Left ventricle myocardium inferior (tissue), 1 donor: ENCODE results near the gene SLC15A5. TPM values are rescaled to one million over a fixed set of nuclear protein-coding genes. Genes with fewer than 3 reads are reported as not detected.

Experiments used
- DNase-seq: peaks from one replicate; pipeline ENCODE4 v3.0.0-alpha.2; 2020
- H3K27ac ChIP-seq: fragments of 200-600 bp; replicated peaks from 2 replicates; pipeline ENCODE4 v1.8.0; 2021
- H3K27me3 ChIP-seq: fragments of 200-600 bp; 2 replicates; pipeline ENCODE4 v1.8.0; 2021; ENCODE audit warnings: low read depth
- H3K36me3 ChIP-seq: fragments of 200-600 bp; 2 replicates; pipeline ENCODE4 v1.8.0; 2021
- H3K4me1 ChIP-seq: fragments of 200-600 bp; 2 replicates; pipeline ENCODE4 v1.8.0; 2021
- H3K4me3 ChIP-seq: fragments of 200-600 bp; 2 replicates; pipeline ENCODE4 v1.8.0; 2021; ENCODE audit warnings: mild to moderate bottlenecking, moderate library complexity
- H3K9me3 ChIP-seq: fragments of 200-600 bp; replicated peaks from 2 replicates; pipeline ENCODE4 v1.8.0; 2021
- intact Hi-C: fragments of 100-400 bp; cut with micrococcal nuclease; formaldehyde crosslinking; loops from one replicate; pipeline ENCODE4 v1.11.0; 2022
- total RNA-seq: library from RNA; stranded (reverse); fragmentation: NEBNext Ultra II Directional; extraction: Animal tissue kit (Norgen Biotek cat#: 25700); gene quantifications from one replicate; pipeline ENCODE4 v1.2.1, GENCODE V29; 2021
- TF ChIP-seq, protein P1 (sequence below): fragments of 200-600 bp; IDR thresholded peaks from 2 replicates; pipeline ENCODE4 v1.8.0; 2021; ENCODE audit warnings: antibody characterized with exemption, mild to moderate bottlenecking, borderline replicate concordance
- donor health status: DM: no; HTN: yes; CAD: no; lungs with severe emphysema.

Gene SLC15A5
- total RNA-seq, 1 donor from 2014 or later, result not detected

GRCh38 chr12:16229676-16230075, 47.8 kb downstream of the SLC15A5 start:
- Histone ChIP-seq H3K4me1 (no peaks in the 10 kb centered on the region), H3K4me3 (no peak overlapping the region), H3K27me3 (no peaks in the 10 kb centered on the region), H3K27ac (no peak overlapping the region), H3K36me3 (no peaks in the 10 kb centered on the region), H3K9me3 (peaks cover 24% of the 10 kb centered on the region)
- intact Hi-C loops, result no loop called here
- no peak for DNase-seq
- TF ChIP-seq, protein P1, sequence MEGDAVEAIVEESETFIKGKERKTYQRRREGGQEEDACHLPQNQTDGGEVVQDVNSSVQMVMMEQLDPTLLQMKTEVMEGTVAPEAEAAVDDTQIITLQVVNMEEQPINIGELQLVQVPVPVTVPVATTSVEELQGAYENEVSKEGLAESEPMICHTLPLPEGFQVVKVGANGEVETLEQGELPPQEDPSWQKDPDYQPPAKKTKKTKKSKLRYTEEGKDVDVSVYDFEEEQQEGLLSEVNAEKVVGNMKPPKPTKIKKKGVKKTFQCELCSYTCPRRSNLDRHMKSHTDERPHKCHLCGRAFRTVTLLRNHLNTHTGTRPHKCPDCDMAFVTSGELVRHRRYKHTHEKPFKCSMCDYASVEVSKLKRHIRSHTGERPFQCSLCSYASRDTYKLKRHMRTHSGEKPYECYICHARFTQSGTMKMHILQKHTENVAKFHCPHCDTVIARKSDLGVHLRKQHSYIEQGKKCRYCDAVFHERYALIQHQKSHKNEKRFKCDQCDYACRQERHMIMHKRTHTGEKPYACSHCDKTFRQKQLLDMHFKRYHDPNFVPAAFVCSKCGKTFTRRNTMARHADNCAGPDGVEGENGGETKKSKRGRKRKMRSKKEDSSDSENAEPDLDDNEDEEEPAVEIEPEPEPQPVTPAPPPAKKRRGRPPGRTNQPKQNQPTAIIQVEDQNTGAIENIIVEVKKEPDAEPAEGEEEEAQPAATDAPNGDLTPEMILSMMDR, result no peak

DNA sequence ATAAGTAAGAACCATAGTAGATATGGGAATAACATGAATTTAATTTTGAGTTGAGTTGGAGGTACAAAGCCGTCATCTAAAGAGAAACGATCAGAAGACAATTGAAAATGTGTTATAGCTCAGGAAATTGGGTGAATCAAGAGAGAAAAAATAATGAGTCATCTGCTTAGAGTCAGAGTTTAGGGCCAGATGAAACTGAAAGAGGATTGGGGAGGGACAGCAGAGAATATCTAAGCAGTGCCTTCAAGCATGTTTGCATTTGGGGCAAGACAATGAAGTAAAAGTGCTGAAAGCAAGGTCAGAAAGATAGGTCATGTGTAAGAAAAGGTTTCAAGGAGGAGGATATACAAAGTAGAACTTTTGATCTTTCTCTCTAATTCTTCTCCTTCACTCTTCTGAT, 49.4 kb downstream of the SLC15A5 start:
- H3K27ac ChIP-seq, result no peak overlapping the region
- H3K36me3 ChIP-seq, result no peaks in the 10 kb centered on the region
- peaks cover 19% of the 10 kb centered on the region for H3K9me3 ChIP-seq
- no peak for DNase-seq
- intact Hi-C loops, result no loop called here
- H3K27me3 ChIP-seq, result no peaks in the 10 kb centered on the region
- no peak overlapping the region for H3K4me3 ChIP-seq
- no peaks in the 10 kb centered on the region for H3K4me1 ChIP-seq
- TF ChIP-seq, protein P1, result no peak

- no peaks in the 10 kb centered on the region for H3K36me3 ChIP-seq
- no peak overlapping the region for H3K27ac ChIP-seq
- H3K27me3 ChIP-seq, result no peaks in the 10 kb centered on the region
- no peaks in the 10 kb centered on the region for H3K9me3 ChIP-seq
- H3K4me3 ChIP-seq, result no peak overlapping the region
- TF ChIP-seq, protein P1, result no peak
- DNase-seq, result no peak
- intact Hi-C loops, result no loop called here
- no peaks in the 10 kb centered on the region for H3K4me1 ChIP-seq
Measured at GRCh38 chr12:16225692-16226091, 51.8 kb downstream of the SLC15A5 start.

- Histone ChIP-seq H3K27ac (no peak overlapping the region), H3K9me3 (no peaks in the 10 kb centered on the region), H3K27me3 (no peaks in the 10 kb centered on the region), H3K4me1 (no peaks in the 10 kb centered on the region), H3K4me3 (no peak overlapping the region), H3K36me3 (no peaks in the 10 kb centered on the region)
- intact Hi-C loops, result no loop called here
- no peak for DNase-seq
- TF ChIP-seq, protein P1, result no peak
Measured at GRCh38 chr12:16224196-16224595, 53.3 kb downstream of the SLC15A5 start.

- Histone ChIP-seq H3K9me3 (no peaks in the 10 kb centered on the region), H3K36me3 (no peaks in the 10 kb centered on the region), H3K4me1 (no peaks in the 10 kb centered on the region), H3K4me3 (no peak overlapping the region), H3K27ac (no peak overlapping the region), H3K27me3 (no peaks in the 10 kb centered on the region)
- intact Hi-C loops, result no loop called here
- no peak for DNase-seq
- TF ChIP-seq, protein P1, result no peak
Measured at GRCh38 chr12:16221776-16222175, 55.7 kb downstream of the SLC15A5 start.

GRCh38 chr12:16220120-16220519, 57.4 kb downstream of the SLC15A5 start:
- TF ChIP-seq, protein P1, result no peak
- Histone ChIP-seq H3K4me3 (no peak overlapping the region), H3K9me3 (no peaks in the 10 kb centered on the region), H3K36me3 (no peaks in the 10 kb centered on the region), H3K4me1 (no peaks in the 10 kb centered on the region), H3K27me3 (no peaks in the 10 kb centered on the region), H3K27ac (no peak overlapping the region)
- DNase-seq, result no peak
- intact Hi-C loops, result no loop called here
